Breast epithelium (tissue), 3 donors: ENCODE data around the gene GAB2.

Experiments used
- CTCF ChIP-seq, 3 donors: fragments of 450-650 bp; IDR thresholded peaks; one replicate each; pipeline ENCODE4 v1.5.1; 2016 to 2017; ENCODE audit warnings: antibody characterized with exemption in 3 of 3, mild to moderate bottlenecking in 3 of 3, moderate library complexity in 3 of 3
- POLR2A ChIP-seq: fragments of 450-650 bp; IDR thresholded peaks from one replicate; pipeline ENCODE4 v1.6.1; 2016; ENCODE audit warnings: antibody characterized with exemption, mild to moderate bottlenecking, moderate library complexity

- TF ChIP-seq POLR2A (no peak), CTCF (IDR thresholded peaks at IDR 0.05) (no peak)
Measured at GRCh38 chr11:78261367-78261766, 156.3 kb downstream of the GAB2 start.
